ENCODE measurements around the gene PRKN. TPM values are rescaled to one million over a fixed set of nuclear protein-coding genes. Genes with fewer than 3 reads are reported as not detected.
A peak's percentile ranks its signal among the peaks of the same experiment; 100 is the strongest.

PRKN gene
- total RNA-seq, 4 donors from 2014 or later = 8.4 to 44.8 (median 12.6) TPM

DNA sequence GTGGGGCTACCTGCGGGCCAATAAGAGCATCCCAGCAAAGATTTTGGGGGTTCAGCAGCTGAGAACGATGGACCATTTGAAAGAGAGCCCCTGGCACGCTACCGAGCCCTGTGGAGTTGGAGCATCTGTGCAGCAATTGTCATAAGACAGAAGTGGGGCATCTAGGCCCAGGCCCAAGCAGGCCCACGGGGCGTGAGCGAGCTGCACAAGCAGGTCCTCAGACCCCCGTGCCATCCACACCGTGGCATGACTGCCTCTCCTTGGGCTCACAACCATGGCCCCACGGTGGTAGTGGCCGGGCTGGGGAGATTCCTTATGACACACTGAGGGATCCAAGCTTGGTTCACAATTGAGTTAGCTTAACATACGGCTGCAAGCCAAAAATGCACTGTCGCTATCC lies 1350.5 kb downstream of the PRKN start:
- DNase-seq (ENCODE audit: low spot score) = no peak
- TF ChIP-seq, protein P1, sequence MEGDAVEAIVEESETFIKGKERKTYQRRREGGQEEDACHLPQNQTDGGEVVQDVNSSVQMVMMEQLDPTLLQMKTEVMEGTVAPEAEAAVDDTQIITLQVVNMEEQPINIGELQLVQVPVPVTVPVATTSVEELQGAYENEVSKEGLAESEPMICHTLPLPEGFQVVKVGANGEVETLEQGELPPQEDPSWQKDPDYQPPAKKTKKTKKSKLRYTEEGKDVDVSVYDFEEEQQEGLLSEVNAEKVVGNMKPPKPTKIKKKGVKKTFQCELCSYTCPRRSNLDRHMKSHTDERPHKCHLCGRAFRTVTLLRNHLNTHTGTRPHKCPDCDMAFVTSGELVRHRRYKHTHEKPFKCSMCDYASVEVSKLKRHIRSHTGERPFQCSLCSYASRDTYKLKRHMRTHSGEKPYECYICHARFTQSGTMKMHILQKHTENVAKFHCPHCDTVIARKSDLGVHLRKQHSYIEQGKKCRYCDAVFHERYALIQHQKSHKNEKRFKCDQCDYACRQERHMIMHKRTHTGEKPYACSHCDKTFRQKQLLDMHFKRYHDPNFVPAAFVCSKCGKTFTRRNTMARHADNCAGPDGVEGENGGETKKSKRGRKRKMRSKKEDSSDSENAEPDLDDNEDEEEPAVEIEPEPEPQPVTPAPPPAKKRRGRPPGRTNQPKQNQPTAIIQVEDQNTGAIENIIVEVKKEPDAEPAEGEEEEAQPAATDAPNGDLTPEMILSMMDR (IDR thresholded peaks at IDR 0.05) = no peak
- ATAC-seq (ENCODE audit: low FRiP score) = no peak

DNA sequence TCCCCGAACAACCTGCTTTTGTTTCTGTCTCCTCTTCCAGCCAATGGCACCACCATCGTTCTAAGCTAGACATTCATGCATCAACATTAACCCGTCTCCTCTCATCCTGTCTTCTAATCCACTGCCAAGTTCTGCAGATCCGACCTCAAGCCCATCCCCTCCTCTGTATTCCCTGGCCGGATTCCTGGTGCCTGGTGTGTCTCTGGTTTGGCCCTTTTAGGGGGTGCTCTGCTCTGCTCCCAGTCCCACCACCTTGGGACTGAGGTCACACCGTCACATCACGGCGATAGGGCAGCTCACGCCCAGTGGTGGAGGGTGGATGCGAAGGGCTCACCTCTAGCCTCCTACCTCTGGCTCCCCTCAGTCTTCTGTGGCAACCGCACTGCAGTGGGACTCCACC lies 1351.2 kb downstream of the PRKN start:
- no peak for ATAC-seq (ENCODE audit: low FRiP score)
- no peak for DNase-seq (ENCODE audit: low spot score)
- TF ChIP-seq, protein P1 (IDR thresholded peaks at IDR 0.05) = no peak

DNA sequence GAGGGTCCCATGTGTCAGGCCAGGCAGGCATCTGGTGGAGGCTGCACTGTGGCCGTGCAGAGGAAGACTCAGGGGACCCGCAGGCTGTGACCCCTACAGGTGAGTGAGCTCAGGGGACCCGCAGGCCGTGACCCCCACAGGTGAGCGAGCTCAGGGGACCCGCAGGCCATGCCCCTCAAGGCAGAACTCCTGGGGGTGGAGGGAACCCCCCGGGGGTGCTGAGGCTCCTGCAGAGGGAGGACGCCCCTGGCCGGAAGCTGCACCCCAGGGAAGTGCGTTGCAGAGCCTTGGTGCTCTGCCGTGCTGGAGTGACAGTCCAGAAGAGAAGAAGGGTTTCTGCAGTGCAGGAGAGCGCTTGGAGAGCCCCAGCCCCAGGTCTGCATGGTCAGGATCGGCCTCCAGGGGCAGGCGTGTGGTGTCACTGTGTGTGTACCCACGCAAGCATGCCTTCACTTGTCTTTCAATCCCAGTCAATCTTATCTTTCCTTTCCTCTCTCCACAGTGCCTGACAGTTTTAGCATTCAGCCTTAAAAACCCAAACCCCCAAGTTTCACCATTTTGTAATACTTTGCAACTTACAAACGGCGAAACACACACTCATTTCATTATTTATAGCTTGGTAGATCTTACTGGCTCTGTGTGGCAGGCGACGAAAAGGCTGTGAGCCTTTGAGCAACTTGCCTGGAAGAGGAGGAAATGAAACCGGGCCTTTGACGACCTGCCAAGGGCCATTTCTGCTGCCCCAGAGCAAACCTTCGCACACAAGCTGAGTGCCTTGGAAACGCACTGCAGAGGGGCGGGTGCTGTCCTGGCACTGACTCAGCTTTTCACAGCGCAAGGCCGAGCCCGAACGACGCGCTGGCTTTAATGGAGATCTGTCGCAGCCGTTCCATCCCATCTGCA lies 1352.3 kb downstream of the PRKN start:
- ATAC-seq (ENCODE audit: low FRiP score) (no peak), DNase-seq (ENCODE audit: low spot score) (no peak)
- TF ChIP-seq, protein P1 (IDR thresholded peaks at IDR 0.05) = no peak

DNA sequence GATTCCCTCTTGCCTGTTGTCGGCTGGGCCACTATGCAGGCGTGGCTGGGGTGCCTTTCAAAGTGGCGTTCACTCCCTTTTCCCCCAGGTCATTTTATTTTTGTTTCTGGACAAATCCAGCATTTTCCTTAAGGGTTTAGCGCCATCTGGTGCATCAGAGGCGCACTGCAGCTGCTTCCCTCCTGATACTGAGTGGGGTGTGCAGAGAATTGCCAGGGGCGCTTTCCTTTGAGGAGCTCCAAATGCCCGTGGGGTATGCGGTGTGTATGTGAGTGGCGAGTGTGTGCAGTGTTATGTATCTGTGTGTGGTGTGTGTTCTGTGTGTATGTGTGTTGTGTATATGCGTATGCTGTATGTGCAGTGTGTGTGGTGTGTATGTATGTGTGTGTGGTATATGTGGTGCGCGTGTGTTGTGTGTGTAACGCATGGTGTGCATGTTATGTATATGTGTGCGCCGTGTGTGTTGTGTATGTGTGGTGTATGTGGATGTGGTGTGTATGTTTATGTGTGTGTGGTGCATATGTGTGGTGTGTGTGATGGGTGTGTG lies 1353.6 kb downstream of the PRKN start:
- no peak for ATAC-seq (ENCODE audit: low FRiP score)
- DNase-seq (ENCODE audit: low spot score) = peak; percentile 86
- TF ChIP-seq, protein P1 (IDR thresholded peaks at IDR 0.05) = peak in 1 of 3 donors; percentile 71

DNA sequence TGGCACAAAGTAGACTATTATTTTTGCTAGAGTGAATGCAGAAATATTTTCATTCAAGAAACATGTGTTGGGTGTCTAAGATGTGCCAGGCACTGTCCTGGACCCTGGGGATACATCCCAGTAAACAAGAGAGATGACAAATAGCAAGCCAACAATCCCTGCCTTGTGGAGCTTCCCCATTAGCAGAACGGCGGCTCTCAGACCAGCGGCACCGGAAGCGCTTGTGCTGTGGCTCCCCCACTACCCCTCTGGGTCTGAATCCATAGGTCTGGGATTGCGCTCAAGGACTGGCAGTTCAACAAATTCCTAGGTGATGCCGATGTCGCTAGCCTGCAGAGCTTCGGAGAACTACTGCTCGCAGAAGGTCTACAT lies 1355.2 kb downstream of the PRKN start:
- ATAC-seq (ENCODE audit: low FRiP score) = no peak
- TF ChIP-seq, protein P1 (IDR thresholded peaks at IDR 0.05) = no peak
- no peak for DNase-seq (ENCODE audit: low spot score)

DNA sequence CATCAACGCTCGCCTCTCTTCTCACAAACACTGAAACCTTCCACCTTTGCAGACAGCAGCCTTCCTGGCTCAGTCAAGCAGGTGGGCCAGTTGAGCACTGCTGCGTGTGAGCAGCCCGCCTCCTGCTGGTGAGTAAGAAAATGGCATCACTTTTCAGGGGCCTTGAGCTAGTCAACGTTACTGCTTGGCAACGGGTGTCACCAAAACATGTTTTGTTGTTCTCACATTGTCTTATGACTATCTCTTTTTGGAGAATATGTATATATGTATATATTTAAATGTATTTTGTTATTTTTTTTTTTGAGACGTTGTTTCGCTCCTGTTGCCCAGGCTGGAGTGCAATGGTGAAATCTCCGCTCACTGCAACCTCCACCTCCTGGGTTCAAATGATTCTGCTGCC lies 1356.7 kb downstream of the PRKN start:
- TF ChIP-seq, protein P1 (IDR thresholded peaks at IDR 0.05) = peak in 2 of 3 donors; percentile 13 to 18
- DNase-seq (ENCODE audit: low spot score) = peak; percentile 35
- ATAC-seq (ENCODE audit: low FRiP score) = no peak

DNA sequence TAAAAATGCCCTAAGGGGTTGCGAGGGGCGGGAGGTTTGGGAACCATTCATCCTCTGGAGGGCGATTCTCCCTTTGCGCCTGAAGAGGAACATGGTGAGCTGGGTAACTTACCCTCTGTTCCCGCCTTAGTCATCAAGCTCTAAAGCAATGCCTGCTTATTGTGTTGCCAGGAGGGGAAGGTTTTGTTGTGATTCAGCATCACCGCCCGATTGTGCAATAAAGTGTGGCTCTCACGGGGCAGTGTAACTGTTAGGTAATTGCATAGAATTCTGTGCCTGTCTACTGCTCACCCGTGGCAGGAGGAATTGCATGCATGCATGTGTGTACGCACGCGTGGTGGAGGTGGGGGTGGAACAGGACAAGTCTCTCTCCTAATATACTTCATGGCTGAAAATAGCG lies 1358.2 kb downstream of the PRKN start:
- peak; percentile 38 for DNase-seq (ENCODE audit: low spot score)
- peak; percentile 58 for ATAC-seq (ENCODE audit: low FRiP score)
- TF ChIP-seq, protein P1 (IDR thresholded peaks at IDR 0.05) = no peak

All from omental fat pad (tissue), 4 donors.